IPS DF 6.9 (cell line): ENCODE results near the gene MRLN.
"Not testable (repeated sequence)": the region's sequence is repeated elsewhere in the genome, so short reads cannot be mapped to it uniquely, and the experiment has no call there.

ENCODE experiments used
- DNase-seq: peaks from one replicate; pipeline ENCODE4 v3.0.0-alpha.2; 2013; ENCODE audit warnings: low read depth, low spot score
- H3K27ac ChIP-seq: one replicate; pipeline ENCODE4 v1.5.1; 2013; ENCODE audit warnings: low read length, control low read depth
- H3K27me3 ChIP-seq: 2 replicates; pipeline ENCODE4 v1.6.1; 2013; ENCODE audit warnings: mild to moderate bottlenecking, low read length; ENCODE audit not compliant: control insufficient read depth, insufficient read depth
- H3K36me3 ChIP-seq: 2 replicates; pipeline ENCODE4 v1.6.1; 2013; ENCODE audit warnings: low read length; ENCODE audit not compliant: control insufficient read depth, insufficient read depth
- H3K4me1 ChIP-seq: 2 replicates; pipeline ENCODE4 v1.6.1; 2013; ENCODE audit warnings: low read length; ENCODE audit not compliant: control insufficient read depth, insufficient read depth
- H3K4me3 ChIP-seq: 2 replicates; pipeline ENCODE4 v1.5.1; 2013; ENCODE audit warnings: mild to moderate bottlenecking, low read length
- H3K9me3 ChIP-seq: 2 replicates; pipeline ENCODE4 v1.6.1; 2013; ENCODE audit warnings: low read length, inconsistent platforms; ENCODE audit not compliant: control insufficient read depth, insufficient read depth
- WGBS: extraction: QIAGEN DNeasy Blood & Tissue Kit; methylation state at CpG from one replicate; pipeline ENCODE4 v1.1.7; 2013; ENCODE audit warnings: mixed read lengths, missing lambda C conversion rate; ENCODE audit not compliant: insufficient read length, insufficient coverage; 5-methylcytosine and 5-hydroxymethylcytosine counted together

Gene MRLN

GRCh38 chr10:59753267-59753666 is at the start of gene MRLN:
MRLN (minus strand) TSS chr10:59753455.
- no peak for DNase-seq
- Histone ChIP-seq H3K4me3 (no peak within 1 kb of the TSS), H3K4me1 (no peaks in the 10 kb centered on the region), H3K36me3 (no peaks in the 10 kb centered on the region), H3K27ac (no peak within 1 kb of the TSS), H3K9me3 (no peaks in the 10 kb centered on the region), H3K27me3 (no peaks in the 10 kb centered on the region)
- WGBS = 100% methylated on average over 1 of the region's 3 CpGs

- H3K4me1 ChIP-seq = no peaks in the 10 kb centered on the region
- no peaks in the 10 kb centered on the region for H3K27me3 ChIP-seq
- DNase-seq = no peak
- H3K4me3 ChIP-seq = no peak overlapping the region
- H3K36me3 ChIP-seq = peaks cover 5% of the 10 kb centered on the region; the same call in 1 of the 2 replicates
- no peak overlapping the region for H3K27ac ChIP-seq
- no CpG with 5 or more reads among the region's 2 CpGs for WGBS
- H3K9me3 ChIP-seq = no peaks in the 10 kb centered on the region
These were observed 47.9 kb upstream of the MRLN start for GRCh38 chr10:59801171-59801570.

DNA sequence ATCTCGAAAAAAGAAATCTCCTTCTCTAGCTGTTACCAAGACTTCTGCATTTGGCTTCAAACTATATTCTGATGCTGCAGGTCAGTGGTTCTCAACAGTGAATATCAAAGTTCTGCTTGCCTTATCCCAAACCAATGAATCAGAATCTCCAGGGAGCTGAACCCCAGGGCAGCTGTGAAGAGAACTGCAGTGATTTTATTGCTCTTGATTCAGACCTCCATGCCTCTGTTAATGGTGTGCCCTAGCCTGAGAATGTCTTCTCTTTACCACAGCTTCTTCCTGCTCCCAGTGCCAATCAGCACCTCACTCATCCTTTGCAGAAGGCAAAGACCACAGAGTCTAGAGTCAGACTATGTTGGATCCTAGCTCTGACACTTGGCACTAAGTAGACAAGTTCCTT is 46.2 kb upstream of the MRLN start:
- Histone ChIP-seq H3K4me1 (no peaks in the 10 kb centered on the region), H3K9me3 (no peaks in the 10 kb centered on the region), H3K27me3 (no peaks in the 10 kb centered on the region), H3K4me3 (no peak overlapping the region), H3K36me3 (peaks cover 2% of the 10 kb centered on the region; the same call in 1 of the 2 replicates), H3K27ac (no peak overlapping the region)
- WGBS = no CpG with 5 or more reads among the region's 1 CpG
- DNase-seq = no peak

DNA sequence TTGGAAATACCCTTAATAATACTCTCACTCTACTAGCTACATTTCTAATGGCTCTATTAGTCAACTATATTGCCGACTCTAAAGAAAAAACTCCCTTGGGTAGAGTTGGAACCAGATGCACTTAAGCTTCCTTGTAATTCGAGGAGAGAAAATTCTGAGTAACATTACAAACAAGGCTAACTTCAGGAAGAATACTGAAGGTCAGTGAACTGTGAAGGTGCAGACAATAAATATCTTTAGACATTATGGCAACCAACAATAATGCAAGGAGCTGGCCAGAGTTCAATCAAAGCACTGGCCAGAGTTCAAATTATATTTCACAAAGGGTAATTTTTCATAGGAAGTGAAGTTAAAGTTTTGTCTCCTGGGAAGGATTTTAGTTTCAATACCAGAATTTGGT is 40.7 kb upstream of the MRLN start:
- Histone ChIP-seq H3K4me1 (no peaks in the 10 kb centered on the region), H3K27ac (no peak overlapping the region), H3K36me3 (peaks cover 16% of the 10 kb centered on the region; the same call in 1 of the 2 replicates), H3K4me3 (no peak overlapping the region), H3K27me3 (no peaks in the 10 kb centered on the region), H3K9me3 (no peaks in the 10 kb centered on the region)
- no CpG with 5 or more reads among the region's 2 CpGs for WGBS
- DNase-seq = no peak

GRCh38 chr10:59792812-59793211 is 39.6 kb upstream of the MRLN start:
- H3K27me3 ChIP-seq = no peaks in the 10 kb centered on the region
- no peaks in the 10 kb centered on the region for H3K4me1 ChIP-seq
- peaks cover 16% of the 10 kb centered on the region; the same call in 1 of the 2 replicates for H3K36me3 ChIP-seq
- H3K4me3 ChIP-seq = no peak overlapping the region
- H3K9me3 ChIP-seq = no peaks in the 10 kb centered on the region
- DNase-seq = no peak
- no peak overlapping the region for H3K27ac ChIP-seq
- no CpG with 5 or more reads among the region's 13 CpGs for WGBS

DNA sequence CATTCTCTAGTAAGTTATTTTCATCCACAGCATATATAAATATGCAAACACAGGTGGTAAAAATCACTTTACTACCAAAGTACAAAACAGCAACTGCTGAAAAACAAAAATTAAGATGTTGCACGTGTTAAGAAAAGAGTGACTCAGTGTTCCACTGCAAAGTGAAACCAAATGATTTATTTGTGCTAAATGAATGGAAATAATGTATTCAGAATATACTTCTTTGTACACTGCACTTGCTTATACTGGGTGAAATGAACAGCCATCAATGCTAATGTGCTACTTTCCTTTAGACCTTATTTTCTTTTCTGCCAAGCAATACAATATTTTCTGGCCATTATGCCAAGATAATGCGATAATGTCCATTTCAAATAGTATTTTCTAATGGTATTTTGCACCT is 38.3 kb upstream of the MRLN start:
- Histone ChIP-seq H3K4me3 (no peak overlapping the region), H3K27ac (no peak overlapping the region), H3K4me1 (no peaks in the 10 kb centered on the region), H3K27me3 (no peaks in the 10 kb centered on the region), H3K9me3 (no peaks in the 10 kb centered on the region), H3K36me3 (peaks cover 16% of the 10 kb centered on the region; the same call in 1 of the 2 replicates)
- WGBS = no CpG with 5 or more reads among the region's 2 CpGs
- DNase-seq = no peak

DNA sequence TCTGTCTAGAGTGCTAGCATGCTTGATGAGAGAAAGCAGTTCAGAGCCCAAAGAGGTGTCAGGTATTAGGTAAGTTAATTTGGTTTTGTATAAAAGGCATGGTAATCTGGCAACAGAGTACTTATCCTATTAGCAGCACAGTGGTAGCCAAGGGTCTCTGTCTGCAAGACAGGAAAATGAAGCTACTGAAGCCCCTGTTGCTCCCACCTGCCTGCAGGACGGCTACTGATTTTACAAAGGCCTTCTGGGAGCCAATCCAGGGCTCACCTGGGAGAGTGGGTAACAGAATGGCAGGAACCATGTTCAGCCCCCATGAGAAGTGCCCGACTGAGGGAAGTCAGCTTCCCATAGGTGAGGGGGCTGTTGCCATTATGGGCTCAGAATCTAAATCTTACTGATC is 36.8 kb upstream of the MRLN start:
- H3K9me3 ChIP-seq, H3K27ac ChIP-seq, H3K4me3 ChIP-seq, DNase-seq, H3K27me3 ChIP-seq, H3K4me1 ChIP-seq: not testable (repeated sequence)
- WGBS = no CpG with 5 or more reads among the region's 2 CpGs
- H3K36me3 ChIP-seq = peaks cover 16% of the 10 kb centered on the region; the same call in 1 of the 2 replicates

GRCh38 chr10:59788914-59789313 is 35.7 kb upstream of the MRLN start:
- not testable (repeated sequence) for H3K27ac ChIP-seq, DNase-seq, H3K27me3 ChIP-seq, H3K4me1 ChIP-seq, H3K9me3 ChIP-seq, H3K4me3 ChIP-seq
- peaks cover 12% of the 10 kb centered on the region; the same call in 1 of the 2 replicates for H3K36me3 ChIP-seq
- no CpG with 5 or more reads among the region's 5 CpGs for WGBS

DNA sequence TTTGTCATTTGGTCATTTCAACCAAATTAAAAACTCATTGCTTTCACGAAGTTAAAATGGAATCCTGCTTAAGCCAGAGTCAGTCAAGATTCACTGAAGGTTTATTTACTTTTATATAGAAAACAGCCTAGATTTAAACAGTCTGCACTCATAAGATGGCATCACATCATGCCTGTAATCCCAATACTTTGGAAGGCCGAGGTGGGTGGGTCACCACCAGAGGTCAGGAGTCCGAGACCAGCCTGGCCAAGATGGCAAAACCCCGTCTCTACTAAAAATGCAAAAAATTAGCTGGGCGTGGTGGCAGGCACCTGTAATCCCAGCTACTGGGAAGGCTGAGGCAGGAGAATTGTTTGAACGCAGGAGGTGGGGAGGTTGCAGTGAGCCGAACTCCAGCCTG is 33.8 kb upstream of the MRLN start:
- not testable (repeated sequence) for DNase-seq, H3K27me3 ChIP-seq, H3K27ac ChIP-seq, H3K36me3 ChIP-seq, H3K4me3 ChIP-seq, H3K4me1 ChIP-seq, H3K9me3 ChIP-seq
- no CpG with 5 or more reads among the region's 7 CpGs for WGBS

- not testable (repeated sequence) for DNase-seq, H3K9me3 ChIP-seq, H3K4me3 ChIP-seq, H3K27ac ChIP-seq, H3K36me3 ChIP-seq, H3K27me3 ChIP-seq, H3K4me1 ChIP-seq
- WGBS = no CpG with 5 or more reads among the region's 3 CpGs
These were observed 32.2 kb upstream of the MRLN start for GRCh38 chr10:59785476-59785875.

- DNase-seq = no peak
- no CpG with 5 or more reads among the region's 8 CpGs for WGBS
- Histone ChIP-seq H3K4me1 (peaks cover 1% of the 10 kb centered on the region; the same call in 1 of the 2 replicates), H3K27ac (no peak overlapping the region), H3K27me3 (no peaks in the 10 kb centered on the region), H3K9me3 (no peaks in the 10 kb centered on the region), H3K4me3 (no peak overlapping the region), H3K36me3 (no peaks in the 10 kb centered on the region)
These were observed 28.3 kb upstream of the MRLN start for GRCh38 chr10:59781511-59781910.
